ENCODE measurements around the gene MRPL50. TPM values are rescaled to one million over a fixed set of nuclear protein-coding genes. Genes with fewer than 3 reads are reported as not detected.

Gene MRPL50
- total RNA-seq, 3 donors from 2014 or later (not counting 1 experiment from before 2014, with no cell fraction given), result 4.4 to 5.9 (median 5.1) TPM

GRCh38 chr9:101359679-101360078, 38.7 kb downstream of the MRPL50 start:
- Histone ChIP-seq H3K4me3 (ENCODE audit: low read length) (no peak overlapping the region), H3K4me1 (ENCODE audit: control insufficient read depth, insufficient read depth, low read length) (no peaks in the 10 kb centered on the region), H3K36me3 (ENCODE audit: control insufficient read depth, insufficient read depth, low read length) (no peaks in the 10 kb centered on the region), H3K27me3 (ENCODE audit: control insufficient read depth, insufficient read depth, low read length) (peaks cover 2% of the 10 kb centered on the region), H3K9me3 (ENCODE audit: control insufficient read depth, insufficient read depth, low read length) (no peaks in the 10 kb centered on the region), H3K27ac (ENCODE audit: low read length) (no peak overlapping the region)
- H3K27ac Mint-ChIP-seq, result no peak overlapping the region
- ATAC-seq (no peak), DNase-seq (no peak)
- TF ChIP-seq, protein P1, sequence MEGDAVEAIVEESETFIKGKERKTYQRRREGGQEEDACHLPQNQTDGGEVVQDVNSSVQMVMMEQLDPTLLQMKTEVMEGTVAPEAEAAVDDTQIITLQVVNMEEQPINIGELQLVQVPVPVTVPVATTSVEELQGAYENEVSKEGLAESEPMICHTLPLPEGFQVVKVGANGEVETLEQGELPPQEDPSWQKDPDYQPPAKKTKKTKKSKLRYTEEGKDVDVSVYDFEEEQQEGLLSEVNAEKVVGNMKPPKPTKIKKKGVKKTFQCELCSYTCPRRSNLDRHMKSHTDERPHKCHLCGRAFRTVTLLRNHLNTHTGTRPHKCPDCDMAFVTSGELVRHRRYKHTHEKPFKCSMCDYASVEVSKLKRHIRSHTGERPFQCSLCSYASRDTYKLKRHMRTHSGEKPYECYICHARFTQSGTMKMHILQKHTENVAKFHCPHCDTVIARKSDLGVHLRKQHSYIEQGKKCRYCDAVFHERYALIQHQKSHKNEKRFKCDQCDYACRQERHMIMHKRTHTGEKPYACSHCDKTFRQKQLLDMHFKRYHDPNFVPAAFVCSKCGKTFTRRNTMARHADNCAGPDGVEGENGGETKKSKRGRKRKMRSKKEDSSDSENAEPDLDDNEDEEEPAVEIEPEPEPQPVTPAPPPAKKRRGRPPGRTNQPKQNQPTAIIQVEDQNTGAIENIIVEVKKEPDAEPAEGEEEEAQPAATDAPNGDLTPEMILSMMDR (IDR thresholded peaks at IDR 0.05), result no peak
- intact Hi-C loops (cut with micrococcal nuclease), result no loop called here
- H3K27me3 Mint-ChIP-seq (ENCODE audit: low read depth in 2 of 2), result peaks cover 0 to 7% of the 10 kb centered on the region in 2 donors
- WGBS (ENCODE audit: insufficient coverage), result no CpG with 5 or more reads among the region's 1 CpG
- H3K36me3 Mint-ChIP-seq, result no peaks in the 10 kb centered on the region
- no peak overlapping the region for H3K4me3 Mint-ChIP-seq
- H3K4me1 Mint-ChIP-seq, result no peaks in the 10 kb centered on the region
- peaks cover 0 to 2% of the 10 kb centered on the region in 2 donors for H3K9me3 Mint-ChIP-seq

- Mint-ChIP-seq H3K27ac (no peak overlapping the region), H3K4me3 (no peak overlapping the region), H3K36me3 (no peaks in the 10 kb centered on the region), H3K27me3 (ENCODE audit: low read depth in 2 of 2) (peaks cover 0 to 4% of the 10 kb centered on the region in 2 donors), H3K4me1 (no peaks in the 10 kb centered on the region), H3K9me3 (no peaks in the 10 kb centered on the region)
- DNase-seq (no peak), ATAC-seq (no peak)
- Histone ChIP-seq H3K27ac (ENCODE audit: low read length) (no peak overlapping the region), H3K36me3 (ENCODE audit: control insufficient read depth, insufficient read depth, low read length) (no peaks in the 10 kb centered on the region), H3K4me3 (ENCODE audit: low read length) (no peak overlapping the region), H3K27me3 (ENCODE audit: control insufficient read depth, insufficient read depth, low read length) (no peaks in the 10 kb centered on the region), H3K4me1 (ENCODE audit: control insufficient read depth, insufficient read depth, low read length) (no peaks in the 10 kb centered on the region), H3K9me3 (ENCODE audit: control insufficient read depth, insufficient read depth, low read length) (no peaks in the 10 kb centered on the region)
- 0% methylated on average over 1 of the region's 1 CpG for WGBS (ENCODE audit: insufficient coverage)
- intact Hi-C loops (cut with micrococcal nuclease), result no loop called here
- TF ChIP-seq, protein P1 (IDR thresholded peaks at IDR 0.05), result no peak
These were observed 41.8 kb downstream of the MRPL50 start for GRCh38 chr9:101356619-101357018.

DNA sequence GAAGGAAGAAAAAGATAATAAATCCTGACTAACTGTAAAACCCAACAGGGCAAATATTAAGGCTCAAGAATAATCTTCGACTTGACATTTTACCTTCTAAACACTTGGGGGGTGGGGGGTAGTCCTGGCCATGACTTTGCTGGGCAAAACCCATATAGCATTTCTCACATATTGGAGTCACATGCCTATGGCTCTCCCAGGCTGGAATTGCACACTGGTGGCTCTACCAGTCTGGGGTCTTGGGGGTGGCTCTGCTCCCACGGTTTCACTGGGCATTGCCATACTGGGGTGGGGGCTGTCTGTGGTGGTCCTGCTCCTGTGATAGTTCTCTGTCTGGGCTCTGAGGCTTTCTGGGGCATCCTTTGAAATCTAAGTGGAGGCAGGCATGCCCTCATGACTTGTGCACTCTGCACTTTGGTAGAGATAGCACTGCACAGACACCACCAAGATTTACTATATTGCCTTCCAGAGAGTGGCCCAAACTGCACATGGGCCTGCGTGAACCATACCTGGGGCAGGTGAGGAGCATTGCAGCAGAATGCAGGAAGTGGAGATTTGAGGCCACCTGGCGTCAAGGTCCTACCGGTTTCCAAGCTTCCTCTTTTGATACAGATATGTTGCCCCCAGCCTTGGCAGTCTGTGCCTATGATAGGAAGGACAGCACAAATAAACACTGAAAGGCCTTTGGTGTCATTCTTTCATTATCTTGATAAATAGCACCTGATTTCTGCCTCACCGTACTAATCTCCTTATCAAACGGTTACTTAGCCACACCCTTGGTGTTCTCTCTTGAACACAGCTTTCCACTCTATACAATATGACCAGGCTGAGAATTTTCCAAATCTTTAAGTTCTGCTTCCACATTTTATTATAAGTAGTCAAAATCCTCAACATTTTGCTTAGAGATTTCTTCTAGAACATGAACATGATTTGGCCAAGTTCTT, 43.4 kb downstream of the MRPL50 start:
- H3K9me3 ChIP-seq (ENCODE audit: control insufficient read depth, insufficient read depth, low read length), result no peaks in the 10 kb centered on the region
- TF ChIP-seq, protein P1 (IDR thresholded peaks at IDR 0.05), result no peak
- no peaks in the 10 kb centered on the region for H3K27me3 ChIP-seq (ENCODE audit: control insufficient read depth, insufficient read depth, low read length)
- no peaks in the 10 kb centered on the region for H3K4me1 Mint-ChIP-seq
- no peaks in the 10 kb centered on the region for H3K4me1 ChIP-seq (ENCODE audit: control insufficient read depth, insufficient read depth, low read length)
- H3K4me3 Mint-ChIP-seq, result no peak overlapping the region
- no peak overlapping the region for H3K27ac ChIP-seq (ENCODE audit: low read length)
- intact Hi-C loops (cut with micrococcal nuclease), result no loop called here
- no peaks in the 10 kb centered on the region for H3K36me3 Mint-ChIP-seq
- H3K9me3 Mint-ChIP-seq, result no peaks in the 10 kb centered on the region
- no peaks in the 10 kb centered on the region for H3K36me3 ChIP-seq (ENCODE audit: control insufficient read depth, insufficient read depth, low read length)
- no peak overlapping the region for H3K27ac Mint-ChIP-seq
- H3K4me3 ChIP-seq (ENCODE audit: low read length), result no peak overlapping the region
- WGBS (ENCODE audit: insufficient coverage), result 66% methylated on average over 6 of the region's 7 CpGs
- DNase-seq (no peak), ATAC-seq (no peak)
- H3K27me3 Mint-ChIP-seq (ENCODE audit: low read depth in 2 of 2), result no peaks in the 10 kb centered on the region

Measured in natural killer cell (primary cell).